HEK293T (cell line): ENCODE data around the gene FXYD6.

Experiments used
- FOXM1 ChIP-seq: fragments of 450-650 bp; IDR thresholded peaks from 2 replicates; pipeline ENCODE4 v1.6.1; 2017; ENCODE audit warnings: mild to moderate bottlenecking, borderline replicate concordance
- L3MBTL2 ChIP-seq: fragments of 450-650 bp; conservative IDR thresholded peaks from 2 replicates; pipeline ENCODE4 v1.6.1; 2016; ENCODE audit warnings: mild to moderate bottlenecking
- LEF1 ChIP-seq: fragments of 450-650 bp; IDR thresholded peaks from 2 replicates; pipeline ENCODE4 v1.6.1; 2017; ENCODE audit warnings: mild to moderate bottlenecking, borderline replicate concordance
- SUZ12 ChIP-seq: fragments of 450-650 bp; IDR thresholded peaks from 2 replicates; pipeline ENCODE4 v1.6.1; 2016; ENCODE audit warnings: mild to moderate bottlenecking

- TF ChIP-seq LEF1 (no peak), SUZ12 (no peak), FOXM1 (no peak), L3MBTL2 (no peak)
Measured at GRCh38 chr11:117869604-117870003, 6.9 kb downstream of the FXYD6 start.
